ENCODE measurements around the gene CHRM4.
A peak's percentile ranks its signal among the peaks of the same experiment; 100 is the strongest.
"Not testable (repeated sequence)": the region's sequence is repeated elsewhere in the genome, so short reads cannot be mapped to it uniquely, and the experiment has no call there.

Gene CHRM4

GRCh38 chr11:46374815-46375214 lies 16.8 kb downstream of the CHRM4 start:
- no peak overlapping the region for H3K27ac ChIP-seq (ENCODE audit: low read depth, low read length)
- no peak overlapping the region for H3K9ac ChIP-seq (ENCODE audit: low read depth, low read length)
- H3K36me3 ChIP-seq (ENCODE audit: insufficient read depth, low read length) = peaks cover 64% of the 10 kb centered on the region
- no peak overlapping the region for H3K4me3 ChIP-seq (ENCODE audit: low read length)
- no peaks in the 10 kb centered on the region for H3K27me3 ChIP-seq (ENCODE audit: insufficient read depth, low read length)
- H3K9me3 ChIP-seq (ENCODE audit: insufficient read depth, low read depth, low read length) = no peaks in the 10 kb centered on the region
- H3K4me1 ChIP-seq (ENCODE audit: insufficient read depth, low read length) = peaks cover 12% of the 10 kb centered on the region; the same call in 1 of the 2 replicates
- WGBS = 96% methylated on average over 15 of the region's 15 CpGs

GRCh38 chr11:46373787-46374740 lies 17.5 kb downstream of the CHRM4 start:
- no peak overlapping the region for H3K27ac ChIP-seq (ENCODE audit: low read depth, low read length)
- peaks cover 65% of the 10 kb centered on the region for H3K36me3 ChIP-seq (ENCODE audit: insufficient read depth, low read length)
- H3K9me3 ChIP-seq (ENCODE audit: insufficient read depth, low read depth, low read length) = no peaks in the 10 kb centered on the region
- no peak overlapping the region for H3K9ac ChIP-seq (ENCODE audit: low read depth, low read length)
- H3K4me3 ChIP-seq (ENCODE audit: low read length) = no peak overlapping the region
- H3K27me3 ChIP-seq (ENCODE audit: insufficient read depth, low read length) = no peaks in the 10 kb centered on the region
- H3K4me1 ChIP-seq (ENCODE audit: insufficient read depth, low read length) = peaks cover 9% of the 10 kb centered on the region; the same call in 1 of the 2 replicates
- 94% methylated on average over 30 of the region's 30 CpGs for WGBS

GRCh38 chr11:46372501-46372900 lies 19.1 kb downstream of the CHRM4 start:
- H3K36me3 ChIP-seq (ENCODE audit: insufficient read depth, low read length) = peaks cover 71% of the 10 kb centered on the region
- H3K4me3 ChIP-seq (ENCODE audit: low read length); H3K9me3 ChIP-seq (ENCODE audit: insufficient read depth, low read depth, low read length); H3K27me3 ChIP-seq (ENCODE audit: insufficient read depth, low read length); H3K9ac ChIP-seq (ENCODE audit: low read depth, low read length); H3K4me1 ChIP-seq (ENCODE audit: insufficient read depth, low read length); H3K27ac ChIP-seq (ENCODE audit: low read depth, low read length): not testable (repeated sequence)
- WGBS = 95% methylated on average over 15 of the region's 15 CpGs

- peaks cover 7% of the 10 kb centered on the region; the same call in 1 of the 2 replicates for H3K4me1 ChIP-seq (ENCODE audit: insufficient read depth, low read length)
- H3K27me3 ChIP-seq (ENCODE audit: insufficient read depth, low read length) = no peaks in the 10 kb centered on the region
- H3K9me3 ChIP-seq (ENCODE audit: insufficient read depth, low read depth, low read length) = no peaks in the 10 kb centered on the region
- no peak overlapping the region for H3K4me3 ChIP-seq (ENCODE audit: low read length)
- 90% methylated on average over 10 of the region's 10 CpGs for WGBS
- H3K36me3 ChIP-seq (ENCODE audit: insufficient read depth, low read length) = peaks cover 67% of the 10 kb centered on the region
- no peak overlapping the region for H3K27ac ChIP-seq (ENCODE audit: low read depth, low read length)
- no peak overlapping the region for H3K9ac ChIP-seq (ENCODE audit: low read depth, low read length)
Observed at GRCh38 chr11:46372086-46372485, 19.5 kb downstream of the CHRM4 start.

DNA sequence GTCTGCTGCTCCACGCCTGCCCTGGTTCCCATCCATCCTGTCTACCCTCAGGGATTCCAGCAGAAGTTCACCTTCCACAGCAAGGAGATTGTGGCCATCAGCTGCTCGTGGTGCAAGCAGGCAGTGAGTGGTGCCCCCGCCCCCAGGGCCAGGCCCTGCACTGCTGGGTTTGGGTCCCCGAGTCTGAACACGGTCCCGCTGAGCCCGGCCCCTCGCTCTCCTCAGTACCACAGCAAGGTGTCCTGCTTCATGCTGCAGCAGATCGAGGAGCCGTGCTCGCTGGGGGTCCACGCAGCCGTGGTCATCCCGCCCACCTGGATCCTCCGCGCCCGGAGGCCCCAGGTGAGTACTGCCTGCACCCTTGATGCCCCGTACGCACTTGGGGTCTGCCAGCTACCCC lies 20.3 kb downstream of the CHRM4 start:
- H3K27me3 ChIP-seq (ENCODE audit: insufficient read depth, low read length); H3K9ac ChIP-seq (ENCODE audit: low read depth, low read length); H3K4me3 ChIP-seq (ENCODE audit: low read length); H3K27ac ChIP-seq (ENCODE audit: low read depth, low read length); H3K4me1 ChIP-seq (ENCODE audit: insufficient read depth, low read length); H3K9me3 ChIP-seq (ENCODE audit: insufficient read depth, low read depth, low read length): not testable (repeated sequence)
- H3K36me3 ChIP-seq (ENCODE audit: insufficient read depth, low read length) = peaks cover 60% of the 10 kb centered on the region
- WGBS = 93% methylated on average over 19 of the region's 19 CpGs

- Histone ChIP-seq H3K9me3 (ENCODE audit: insufficient read depth, low read depth, low read length) (no peaks in the 10 kb centered on the region), H3K27ac (ENCODE audit: low read depth, low read length) (0 out of 2 replicates have a peak overlapping the region, but pooled peaks have one; percentile 24), H3K9ac (ENCODE audit: low read depth, low read length) (no peak overlapping the region), H3K4me3 (ENCODE audit: low read length) (no peak overlapping the region), H3K27me3 (ENCODE audit: insufficient read depth, low read length) (no peaks in the 10 kb centered on the region), H3K4me1 (ENCODE audit: insufficient read depth, low read length) (peaks cover 7% of the 10 kb centered on the region; the same call in 1 of the 2 replicates), H3K36me3 (ENCODE audit: insufficient read depth, low read length) (peaks cover 49% of the 10 kb centered on the region)
- 97% methylated on average over 13 of the region's 13 CpGs for WGBS
Observed at GRCh38 chr11:46370253-46370652, 21.3 kb downstream of the CHRM4 start.

GRCh38 chr11:46369458-46370152 lies 22.0 kb downstream of the CHRM4 start:
- no peaks in the 10 kb centered on the region for H3K9me3 ChIP-seq (ENCODE audit: insufficient read depth, low read depth, low read length)
- WGBS = 59% methylated on average over 25 of the region's 25 CpGs
- H3K27me3 ChIP-seq (ENCODE audit: insufficient read depth, low read length) = no peaks in the 10 kb centered on the region
- no peak overlapping the region for H3K9ac ChIP-seq (ENCODE audit: low read depth, low read length)
- H3K4me1 ChIP-seq (ENCODE audit: insufficient read depth, low read length) = peaks cover 7% of the 10 kb centered on the region; the same call in 1 of the 2 replicates
- H3K27ac ChIP-seq (ENCODE audit: low read depth, low read length) = peak overlapping the region; percentile 24; the same call in 1 of the 2 replicates
- peaks cover 43% of the 10 kb centered on the region for H3K36me3 ChIP-seq (ENCODE audit: insufficient read depth, low read length)
- no peak overlapping the region for H3K4me3 ChIP-seq (ENCODE audit: low read length)

DNA sequence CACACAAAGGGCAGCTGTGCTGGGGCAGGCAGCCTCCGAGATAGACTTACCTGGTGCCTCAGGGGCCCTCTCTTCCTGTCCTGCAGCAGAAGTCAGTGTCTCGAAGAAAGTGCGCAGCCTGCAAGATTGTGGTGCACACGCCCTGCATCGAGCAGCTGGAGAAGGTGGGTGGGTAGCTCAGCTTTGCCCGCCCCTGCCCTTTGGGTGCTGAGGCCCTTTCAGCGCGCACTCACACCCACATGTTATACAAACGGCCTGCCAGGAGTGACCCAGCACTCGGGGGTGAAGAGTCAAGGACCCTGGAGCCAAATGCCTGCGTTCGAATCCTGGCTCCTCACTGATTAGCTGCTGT lies 23.7 kb downstream of the CHRM4 start:
- Histone ChIP-seq H3K4me3 (ENCODE audit: low read length) (no peak overlapping the region), H3K9ac (ENCODE audit: low read depth, low read length) (no peak overlapping the region), H3K9me3 (ENCODE audit: insufficient read depth, low read depth, low read length) (no peaks in the 10 kb centered on the region), H3K27ac (ENCODE audit: low read depth, low read length) (no peak overlapping the region), H3K4me1 (ENCODE audit: insufficient read depth, low read length) (peaks cover 9% of the 10 kb centered on the region; the same call in 1 of the 2 replicates), H3K27me3 (ENCODE audit: insufficient read depth, low read length) (no peaks in the 10 kb centered on the region), H3K36me3 (ENCODE audit: insufficient read depth, low read length) (peaks cover 32% of the 10 kb centered on the region)
- WGBS = 90% methylated on average over 12 of the region's 12 CpGs

- Histone ChIP-seq H3K36me3 (ENCODE audit: insufficient read depth, low read length) (peaks cover 28% of the 10 kb centered on the region), H3K4me1 (ENCODE audit: insufficient read depth, low read length) (peaks cover 12% of the 10 kb centered on the region; the same call in 1 of the 2 replicates), H3K27ac (ENCODE audit: low read depth, low read length) (no peak overlapping the region), H3K9ac (ENCODE audit: low read depth, low read length) (no peak overlapping the region), H3K9me3 (ENCODE audit: insufficient read depth, low read depth, low read length) (no peaks in the 10 kb centered on the region), H3K4me3 (ENCODE audit: low read length) (no peak overlapping the region), H3K27me3 (ENCODE audit: insufficient read depth, low read length) (no peaks in the 10 kb centered on the region)
- 49% methylated on average over 32 of the region's 32 CpGs for WGBS
Observed at GRCh38 chr11:46367244-46367915, 24.2 kb downstream of the CHRM4 start.

DNA sequence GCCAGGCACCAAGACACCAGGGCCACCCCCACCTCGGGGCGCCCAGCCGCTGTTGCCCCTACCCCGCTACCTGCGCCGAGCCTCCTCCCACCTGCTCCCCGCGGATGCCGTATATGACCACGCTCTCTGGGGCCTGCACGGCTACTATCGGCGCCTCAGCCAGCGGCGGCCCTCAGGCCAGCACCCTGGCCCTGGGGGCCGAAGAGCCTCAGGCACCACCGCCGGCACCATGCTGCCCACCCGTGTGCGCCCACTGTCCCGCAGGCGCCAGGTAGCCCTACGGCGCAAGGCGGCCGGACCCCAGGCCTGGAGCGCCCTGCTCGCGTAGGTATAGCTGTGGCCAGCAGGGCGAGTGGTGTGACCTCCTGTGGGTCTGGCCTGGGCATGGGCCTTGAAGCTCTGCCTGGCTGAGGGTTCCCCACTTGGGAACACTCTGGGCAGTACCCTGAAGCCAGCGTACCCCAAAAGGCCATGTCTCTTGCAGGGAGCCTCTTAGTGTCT lies 24.9 kb downstream of the CHRM4 start:
- Histone ChIP-seq H3K9me3 (ENCODE audit: insufficient read depth, low read depth, low read length) (no peaks in the 10 kb centered on the region), H3K4me1 (ENCODE audit: insufficient read depth, low read length) (peaks cover 12% of the 10 kb centered on the region; the same call in 1 of the 2 replicates), H3K36me3 (ENCODE audit: insufficient read depth, low read length) (peaks cover 21% of the 10 kb centered on the region), H3K4me3 (ENCODE audit: low read length) (no peak overlapping the region), H3K27me3 (ENCODE audit: insufficient read depth, low read length) (no peaks in the 10 kb centered on the region), H3K27ac (ENCODE audit: low read depth, low read length) (no peak overlapping the region), H3K9ac (ENCODE audit: low read depth, low read length) (no peak overlapping the region)
- WGBS = 94% methylated on average over 31 of the region's 31 CpGs

All from HUES64 (cell line).